Kidney capillary endothelial cell (primary cell): ENCODE results near the gene LAYN.

Source experiments
- DNase-seq: peaks from one replicate; pipeline ENCODE4 v3.0.0-alpha.2; 2018; ENCODE audit warnings: low spot score

LAYN gene

GRCh38 chr11:111596319-111596718, 55.8 kb downstream of the LAYN start:
- DNase-seq = no peak

- DNase-seq = no peak
Measured at GRCh38 chr11:111598148-111598547, 57.6 kb downstream of the LAYN start.

- no peak for DNase-seq
Measured at GRCh38 chr11:111598559-111598958, 58.0 kb downstream of the LAYN start.

GRCh38 chr11:111601636-111601978, 61.1 kb downstream of the LAYN start:
- no peak for DNase-seq

- peak; percentile 92 for DNase-seq
Measured at GRCh38 chr11:111601979-111602864, 61.7 kb downstream of the LAYN start, which contains the start of gene SIK2. Gene SIK2, plus strand, starts transcription at chr11:111602449. Its CDS starts 115 bp downstream, at chr11:111602564.

- peak; percentile 19 for DNase-seq
Measured at GRCh38 chr11:111602865-111603610, 62.5 kb downstream of the LAYN start.

- DNase-seq = peak; percentile 25
Measured at GRCh38 chr11:111603611-111604130, 63.2 kb downstream of the LAYN start.

- DNase-seq = peak; percentile 53
Measured at GRCh38 chr11:111604392-111605009, 64.0 kb downstream of the LAYN start.

- no peak for DNase-seq
Measured at GRCh38 chr11:111605681-111606080, 65.2 kb downstream of the LAYN start.

- DNase-seq = no peak
Measured at GRCh38 chr11:111606986-111607385, 66.5 kb downstream of the LAYN start.

GRCh38 chr11:111607751-111608150, 67.2 kb downstream of the LAYN start:
- no peak for DNase-seq
